Endothelial cell of coronary artery (primary cell): Measurements from ENCODE around the gene OR2D2. TPM values are rescaled to one million over a fixed set of nuclear protein-coding genes. Genes with fewer than 3 reads are reported as not detected.

Source experiments
- total RNA-seq: library from RNA; depleted of rRNA; stranded (reverse); fragments of >200 nt; gene quantifications from 2 replicates; pipeline ENCODE4 v1.2.3, GENCODE V29; 2014

OR2D2 gene, protein sequence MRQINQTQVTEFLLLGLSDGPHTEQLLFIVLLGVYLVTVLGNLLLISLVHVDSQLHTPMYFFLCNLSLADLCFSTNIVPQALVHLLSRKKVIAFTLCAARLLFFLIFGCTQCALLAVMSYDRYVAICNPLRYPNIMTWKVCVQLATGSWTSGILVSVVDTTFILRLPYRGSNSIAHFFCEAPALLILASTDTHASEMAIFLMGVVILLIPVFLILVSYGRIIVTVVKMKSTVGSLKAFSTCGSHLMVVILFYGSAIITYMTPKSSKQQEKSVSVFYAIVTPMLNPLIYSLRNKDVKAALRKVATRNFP
- 0.47 and 0.54 TPM in 2 replicates for total RNA-seq

DNA sequence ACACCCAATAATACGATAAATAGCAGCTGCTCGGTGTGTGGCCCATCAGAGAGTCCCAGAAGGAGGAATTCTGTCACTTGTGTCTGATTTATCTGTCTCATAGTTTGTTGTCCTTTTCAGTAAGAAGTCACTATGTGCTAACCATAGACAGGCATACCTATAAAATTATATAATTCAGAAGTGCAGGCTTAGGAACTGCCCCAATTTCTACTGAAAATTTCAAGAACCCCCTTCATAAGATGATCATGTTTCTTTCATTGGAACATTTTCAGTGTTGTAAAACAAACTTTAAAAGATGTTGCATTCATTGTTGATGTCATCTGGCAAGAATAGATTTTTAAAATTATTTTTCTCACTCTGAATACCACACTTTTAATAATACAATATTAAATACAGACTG is at the start of gene OR2D2:
Gene OR2D2 (minus strand): TSS at position 101 of the 400 bp plus-strand sequence. CDS start 0 bp downstream, at position 101.

DNA sequence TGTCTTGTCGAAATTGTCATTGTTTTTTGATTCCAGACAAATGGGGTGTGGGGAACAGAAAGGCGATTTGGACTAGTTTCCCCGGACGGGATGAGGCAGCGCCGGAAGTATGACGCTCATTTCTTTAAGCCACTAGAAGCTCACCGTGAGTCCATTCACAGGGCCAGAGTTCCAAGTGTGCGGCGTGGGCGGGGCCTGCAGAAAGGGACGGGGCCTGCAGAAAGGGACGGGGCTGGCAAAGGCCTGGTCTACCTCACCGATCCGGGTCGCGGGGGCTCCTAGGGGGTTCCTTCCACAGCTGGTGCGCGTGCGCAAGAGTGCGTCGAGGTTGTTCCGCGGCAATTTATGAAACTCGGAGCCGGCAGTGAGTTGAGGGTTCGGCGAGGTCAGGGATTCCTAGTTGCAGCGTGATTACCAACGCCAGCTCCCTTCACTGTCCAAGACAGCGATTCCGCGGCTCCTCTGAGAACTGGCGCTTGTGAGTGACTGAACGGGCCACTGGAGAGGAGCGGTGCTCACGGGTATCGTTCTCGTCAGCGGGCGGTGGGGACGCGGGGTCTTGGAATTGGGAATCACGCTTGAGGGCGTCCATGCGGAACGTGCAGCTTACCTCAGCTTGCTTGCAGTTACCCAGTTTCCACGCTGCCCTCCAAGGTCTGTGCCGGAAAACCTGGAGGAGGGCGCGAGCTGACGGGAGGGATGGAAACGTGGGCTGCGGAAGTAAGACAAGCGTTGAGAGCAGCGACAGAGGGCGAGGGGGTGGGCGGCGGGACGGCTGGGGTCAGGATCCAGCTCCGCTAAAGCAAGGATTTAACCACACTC is 34.1 kb upstream of the OR2D2 start, which contains the start of gene ZNF215:
Gene ZNF215 (plus strand): TSS at position 219 of the 822 bp plus-strand sequence. CDS start 5,847 bp downstream, outside the sequence.

DNA sequence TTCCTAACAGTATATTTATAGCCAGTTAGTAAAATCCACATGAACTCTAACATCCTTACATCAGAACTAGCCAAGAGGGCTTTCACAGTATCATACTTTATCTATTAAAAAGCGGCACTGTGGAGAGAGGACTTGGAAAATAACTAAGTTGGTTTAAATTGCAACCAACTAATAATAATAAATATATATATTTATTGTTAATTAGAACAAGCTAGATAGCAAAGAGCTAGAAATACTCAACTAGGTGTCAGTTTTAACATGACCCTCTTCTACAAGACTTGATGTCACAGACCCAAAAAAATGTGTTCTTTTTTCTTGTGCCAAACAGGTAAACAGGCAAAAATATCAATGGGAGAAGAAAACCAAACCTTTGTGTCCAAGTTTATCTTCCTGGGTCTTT is 28.4 kb upstream of the OR2D2 start, which contains the start of gene OR2D3:
Gene OR2D3 (plus strand): TSS at position 301 of the 400 bp plus-strand sequence. CDS start 0 bp downstream, at position 301.

DNA sequence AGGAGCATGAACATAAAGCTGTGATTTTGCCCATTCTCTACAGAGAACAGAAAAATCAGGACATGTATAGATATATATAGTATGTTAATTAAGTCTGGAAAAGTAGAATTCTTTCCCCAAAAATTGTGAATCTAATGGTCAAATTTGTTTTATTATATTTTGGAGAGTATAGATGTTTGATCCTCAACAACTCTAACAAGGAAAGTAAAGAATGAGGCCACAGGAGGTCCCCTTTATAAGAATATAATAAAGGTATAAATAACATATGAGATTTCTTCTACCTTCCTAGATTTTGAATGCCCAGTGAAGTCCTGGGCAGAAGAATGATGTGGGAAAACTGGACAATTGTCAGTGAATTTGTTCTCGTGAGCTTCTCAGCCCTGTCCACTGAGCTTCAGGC is 16.0 kb downstream of the OR2D2 start, which contains the start of gene OR10A4:
Gene OR10A4 (plus strand): TSS at position 301 of the 400 bp plus-strand sequence. CDS start 23 bp downstream, at position 324.

DNA sequence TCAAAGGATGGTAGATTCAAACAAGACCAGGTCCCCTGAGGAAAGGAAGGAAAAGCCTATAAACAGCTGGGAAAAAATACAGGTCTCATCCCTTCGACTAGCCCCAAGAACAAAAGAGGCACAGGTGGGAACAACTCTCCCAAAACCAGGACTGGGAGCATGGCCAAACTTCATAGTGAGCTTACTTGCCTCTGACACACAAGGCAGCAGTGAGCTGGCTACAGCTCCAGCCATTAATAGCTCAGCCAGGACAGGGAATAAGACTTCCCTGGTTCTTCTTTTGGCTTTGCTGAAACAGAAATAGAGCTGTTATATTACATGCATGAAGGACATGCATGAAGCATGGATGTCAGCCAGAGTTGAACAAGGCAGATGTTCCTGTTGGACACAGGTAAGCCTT is 29.3 kb downstream of the OR2D2 start, which contains the start of gene OR10A2:
Gene OR10A2 (plus strand): TSS at position 97 of the 400 bp plus-strand sequence. CDS start 6,698 bp downstream, outside the sequence.

DNA sequence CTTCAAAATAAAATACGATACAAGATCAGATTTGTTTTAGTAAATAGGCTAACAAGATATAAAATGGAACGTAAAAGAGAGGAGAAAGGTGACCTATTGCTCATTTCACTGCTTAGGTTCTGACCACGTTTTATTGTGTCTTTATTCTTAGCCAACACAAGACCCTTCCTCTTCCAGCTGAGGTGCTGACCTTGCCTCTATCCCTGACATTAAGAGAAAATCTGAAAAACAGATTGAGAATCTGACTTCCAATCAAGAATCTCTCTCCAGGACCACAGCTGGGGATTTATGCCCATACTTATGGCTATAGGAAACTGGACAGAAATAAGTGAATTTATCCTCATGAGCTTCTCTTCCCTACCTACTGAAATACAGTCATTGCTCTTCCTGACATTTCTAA is 46.9 kb downstream of the OR2D2 start, which contains the start of gene OR10A5:
Gene OR10A5 (plus strand): TSS at position 301 of the 400 bp plus-strand sequence. CDS start 0 bp downstream, at position 301.

Other genes starting within 250 kb of the OR2D2 start
- gene DCHS1, start 236.7 kb downstream of the OR2D2 start, total RNA-seq, result 37.9 and 41.8 TPM in 2 replicates
- gene MRPL17, start 209.2 kb downstream of the OR2D2 start, total RNA-seq, result 91.3 and 121 TPM in 2 replicates
- 0.09 and 0.18 TPM in 2 replicates for gene OR2AG2, start 120.5 kb downstream of the OR2D2 start, total RNA-seq
- gene OR2AG1, start 109.5 kb downstream of the OR2D2 start, total RNA-seq, result not detected in 2 replicates
- gene OR6A2, start 92.8 kb downstream of the OR2D2 start, total RNA-seq, result 0.27 and 0.38 TPM in 2 replicates
- not detected in 2 replicates for gene OR10A5, start 46.8 kb downstream of the OR2D2 start, total RNA-seq
- gene OR10A2, start 29.4 kb downstream of the OR2D2 start, total RNA-seq, result not detected in 2 replicates
- not detected in 2 replicates for gene OR10A4, start 15.9 kb downstream of the OR2D2 start, total RNA-seq
- gene OR2D3, start 28.5 kb upstream of the OR2D2 start, total RNA-seq, result not detected in 2 replicates
- gene ZNF215, start 33.9 kb upstream of the OR2D2 start, total RNA-seq, result 5.2 and 5.4 TPM in 2 replicates
- gene ZNF214, start 127.8 kb upstream of the OR2D2 start, total RNA-seq, result 3.5 and 6.1 TPM in 2 replicates
- gene NLRP14, start 128.0 kb upstream of the OR2D2 start, total RNA-seq, result 0.09 and 0.45 TPM in 2 replicates
- gene RBMXL2, start 196.5 kb upstream of the OR2D2 start, total RNA-seq, result 0.18 TPM in 1 of 2 replicates, not detected in the other